ENCODE results near the gene NRP1.
"Not testable (repeated sequence)": the region's sequence is repeated elsewhere in the genome, so short reads cannot be mapped to it uniquely, and the experiment has no call there.

The NRP1 gene

DNA sequence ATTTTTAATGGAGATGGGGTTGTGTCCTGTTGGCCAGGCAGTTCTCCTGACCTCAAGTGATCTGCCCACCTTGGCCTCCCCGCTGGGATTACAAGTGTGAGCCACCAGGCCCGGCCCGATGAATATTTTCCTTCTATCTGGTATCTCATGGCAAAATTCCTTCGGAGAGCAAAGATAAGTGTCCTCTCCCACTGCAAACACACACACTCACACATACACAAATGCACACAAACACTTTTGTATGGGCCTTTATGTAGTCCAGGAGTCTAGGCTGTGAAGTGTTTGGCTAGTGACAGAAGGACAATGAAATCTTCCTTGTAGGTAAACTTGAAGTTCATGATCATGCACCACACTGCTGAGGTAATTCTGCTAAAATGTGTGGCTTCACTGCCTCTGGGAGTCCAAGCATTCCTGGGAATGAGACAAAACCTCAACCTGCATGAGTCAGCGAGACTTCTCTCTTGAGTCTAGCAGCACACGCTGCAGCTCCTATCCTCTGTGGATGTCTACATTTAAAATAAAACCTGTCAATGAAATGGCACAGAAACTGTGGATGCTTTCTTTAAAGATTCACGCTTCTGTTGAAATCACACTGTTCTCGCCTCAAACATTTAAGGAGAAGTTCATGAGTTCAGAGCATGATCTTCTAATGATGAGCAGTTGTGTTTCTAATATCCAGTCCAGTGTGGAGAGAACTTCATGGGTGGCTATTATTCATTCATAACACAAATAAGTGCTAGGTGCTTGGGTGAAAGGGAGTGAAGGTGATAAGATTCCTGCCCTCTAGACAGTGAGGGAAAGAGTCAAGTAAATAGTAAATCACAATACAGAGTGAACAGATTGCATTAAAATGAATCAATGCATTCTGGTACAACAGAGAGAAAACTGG lies 96.5 kb downstream of the NRP1 start:
- peak; percentile 95 for DNase-seq (ENCODE audit: low read depth)

GRCh38 chr10:33236916-33237315 lies 97.6 kb downstream of the NRP1 start:
- no peak for DNase-seq (ENCODE audit: low read depth)

DNA sequence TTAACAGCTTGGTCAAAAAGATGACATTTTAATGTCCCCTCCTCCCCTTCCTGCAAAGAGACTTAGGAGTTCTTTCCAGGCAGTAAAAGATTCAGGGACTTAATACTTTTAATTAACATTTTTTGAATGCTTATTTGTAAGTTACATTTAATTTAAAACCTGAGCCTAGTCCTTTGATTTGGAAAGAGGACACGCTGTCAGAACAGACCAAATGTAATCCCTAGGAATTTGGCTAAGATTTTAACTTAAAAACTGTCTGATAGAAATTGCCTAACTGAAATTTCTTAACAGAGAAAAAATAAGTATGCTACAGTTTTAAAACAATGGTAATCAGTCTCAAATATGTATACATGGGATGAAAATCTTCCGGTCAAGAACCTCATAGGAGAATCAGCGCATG lies 98.5 kb downstream of the NRP1 start:
- DNase-seq (ENCODE audit: low read depth), result no peak

DNA sequence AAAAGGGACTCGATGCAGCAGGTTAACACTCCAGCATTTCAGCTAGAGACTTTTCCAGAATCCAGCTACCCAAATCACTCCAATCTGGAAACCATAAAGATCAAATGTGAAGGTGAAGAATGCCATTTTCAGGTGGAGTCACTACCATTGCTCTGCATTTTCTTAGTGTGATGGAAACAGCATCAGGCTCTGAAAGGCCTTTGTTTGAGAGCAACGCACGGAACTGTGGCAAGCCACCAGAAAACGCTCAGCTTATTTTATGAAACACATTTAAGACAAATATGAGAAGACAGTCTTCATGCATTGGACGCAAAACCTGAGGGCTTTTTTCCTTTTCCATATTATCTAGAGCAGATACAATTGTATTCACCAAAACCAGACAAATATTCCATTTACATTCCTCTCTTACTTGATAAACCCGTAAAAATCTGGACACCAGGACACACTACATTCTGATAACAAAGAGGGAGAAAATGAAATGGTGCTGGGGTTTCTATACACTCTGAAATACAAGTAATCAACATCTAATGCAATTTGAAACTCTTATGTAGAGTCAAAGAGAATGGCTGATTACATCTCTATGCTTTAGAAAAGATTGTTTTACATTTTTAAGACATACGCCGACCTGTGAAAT lies 99.1 kb downstream of the NRP1 start:
- no peak for DNase-seq (ENCODE audit: low read depth)

DNA sequence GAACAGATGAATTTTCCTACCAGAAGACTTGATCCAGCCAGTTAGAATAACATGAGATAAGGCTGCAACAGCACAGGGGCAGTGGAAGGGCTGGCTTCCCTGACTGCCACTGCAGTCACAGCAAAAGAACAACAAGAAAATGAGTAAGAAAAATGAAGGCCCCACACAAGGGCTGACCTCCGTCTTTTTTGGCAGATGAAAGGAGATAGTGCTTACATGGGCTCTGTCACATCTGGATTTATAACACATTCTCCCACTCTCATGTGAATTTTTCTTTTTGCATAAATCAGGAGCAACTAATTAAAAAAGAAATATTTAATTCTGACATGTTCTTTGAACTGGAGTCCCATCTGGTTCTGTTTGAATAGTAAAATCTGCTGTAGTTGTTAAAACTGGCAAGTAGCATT lies 99.6 kb downstream of the NRP1 start:
- no peak for DNase-seq (ENCODE audit: low read depth)

- no peak for DNase-seq (ENCODE audit: low read depth)
These were observed 100.8 kb downstream of the NRP1 start for GRCh38 chr10:33233635-33234034.

GRCh38 chr10:33233221-33233620 lies 101.2 kb downstream of the NRP1 start:
- no peak for DNase-seq (ENCODE audit: low read depth)

DNA sequence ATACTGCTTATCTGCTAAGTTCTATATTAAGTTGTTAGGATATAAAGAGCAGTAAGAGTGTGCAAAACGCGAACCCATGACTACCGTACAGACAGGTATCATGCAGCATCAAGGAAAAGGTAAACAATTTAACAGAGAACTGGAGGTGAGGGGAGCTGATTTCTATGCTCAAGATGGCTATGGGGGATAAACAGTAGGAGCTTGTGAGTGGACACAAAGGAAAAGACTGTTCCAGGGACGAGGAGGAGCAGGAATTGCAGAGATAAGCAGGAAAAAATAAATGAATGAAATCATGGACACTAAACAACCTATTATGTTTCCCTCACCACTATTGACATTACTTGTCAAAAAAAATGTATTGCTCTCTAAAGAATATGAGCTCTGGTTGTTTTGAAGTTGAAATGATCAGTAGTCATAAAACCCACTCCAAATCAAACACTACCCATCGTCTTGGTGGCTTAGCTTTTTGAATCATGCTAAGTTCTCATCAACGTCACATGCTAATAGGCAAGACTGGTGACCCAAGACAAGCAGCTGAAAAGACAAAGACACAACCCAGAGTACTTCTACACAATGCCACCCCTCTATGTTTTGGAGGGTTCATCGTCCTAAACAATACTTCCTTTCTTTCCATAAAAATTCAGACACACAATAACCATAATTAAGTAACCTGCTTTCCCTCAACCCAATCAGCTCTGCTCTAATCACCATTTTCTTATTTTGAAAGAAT lies 102.7 kb downstream of the NRP1 start:
- DNase-seq (ENCODE audit: low read depth), result no peak

- DNase-seq (ENCODE audit: low read depth), result no peak
These were observed 104.6 kb downstream of the NRP1 start for GRCh38 chr10:33229949-33230267.

DNA sequence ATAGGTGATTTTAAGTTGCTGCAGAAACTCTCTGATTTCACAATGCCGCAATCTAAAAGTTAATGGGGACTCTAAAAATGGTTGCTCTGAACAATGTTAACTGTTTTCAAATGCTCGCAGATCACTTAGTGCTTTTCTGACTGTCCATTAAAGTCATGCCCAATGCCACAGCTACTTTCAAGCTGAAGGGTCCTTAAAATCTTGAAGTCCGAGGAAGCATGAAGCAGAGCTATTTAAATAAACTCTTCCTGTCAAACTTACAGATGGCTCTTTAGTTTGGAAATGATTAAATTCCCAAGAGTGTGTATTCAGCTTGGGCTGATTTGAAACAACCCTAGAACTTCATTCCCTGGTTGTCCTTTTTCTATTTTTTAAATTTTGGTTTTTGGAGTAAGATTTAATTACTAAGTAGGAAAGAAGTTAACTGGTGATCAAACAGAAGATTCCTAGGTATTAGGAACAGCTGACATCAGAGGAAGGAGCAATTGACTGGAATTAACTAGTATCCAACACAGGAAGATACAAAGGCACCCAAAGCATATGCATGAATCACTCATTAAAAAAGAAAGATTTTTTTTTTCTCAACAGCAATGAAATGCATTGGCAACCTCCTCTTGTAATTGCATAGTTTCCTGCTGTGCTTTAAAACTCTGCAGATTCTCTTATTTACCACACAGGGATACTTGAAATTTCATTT lies 105.1 kb downstream of the NRP1 start:
- no peak for DNase-seq (ENCODE audit: low read depth)

GRCh38 chr10:33228426-33228825 lies 106.0 kb downstream of the NRP1 start:
- no peak for DNase-seq (ENCODE audit: low read depth)

DNA sequence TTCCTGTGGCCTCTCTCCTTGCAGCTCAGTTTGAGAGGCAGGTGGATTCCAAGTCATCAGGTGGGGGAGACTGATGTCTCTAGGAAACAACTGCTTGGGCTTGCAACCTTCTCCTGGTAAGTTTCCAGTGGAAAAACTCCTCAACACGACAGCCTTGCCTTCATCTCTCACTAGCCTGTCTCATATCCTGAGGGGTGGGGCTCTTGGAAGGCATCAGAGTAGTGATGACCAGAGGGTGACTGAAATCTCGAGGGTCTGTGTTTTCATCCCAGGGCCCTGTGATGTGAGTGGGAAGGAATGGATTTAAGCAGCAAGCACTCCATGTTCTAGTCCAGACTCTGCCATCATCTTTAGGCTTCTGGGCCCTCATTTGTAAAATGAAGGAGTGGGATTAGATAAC lies 107.0 kb downstream of the NRP1 start:
- DNase-seq (ENCODE audit: low read depth), result no peak

DNA sequence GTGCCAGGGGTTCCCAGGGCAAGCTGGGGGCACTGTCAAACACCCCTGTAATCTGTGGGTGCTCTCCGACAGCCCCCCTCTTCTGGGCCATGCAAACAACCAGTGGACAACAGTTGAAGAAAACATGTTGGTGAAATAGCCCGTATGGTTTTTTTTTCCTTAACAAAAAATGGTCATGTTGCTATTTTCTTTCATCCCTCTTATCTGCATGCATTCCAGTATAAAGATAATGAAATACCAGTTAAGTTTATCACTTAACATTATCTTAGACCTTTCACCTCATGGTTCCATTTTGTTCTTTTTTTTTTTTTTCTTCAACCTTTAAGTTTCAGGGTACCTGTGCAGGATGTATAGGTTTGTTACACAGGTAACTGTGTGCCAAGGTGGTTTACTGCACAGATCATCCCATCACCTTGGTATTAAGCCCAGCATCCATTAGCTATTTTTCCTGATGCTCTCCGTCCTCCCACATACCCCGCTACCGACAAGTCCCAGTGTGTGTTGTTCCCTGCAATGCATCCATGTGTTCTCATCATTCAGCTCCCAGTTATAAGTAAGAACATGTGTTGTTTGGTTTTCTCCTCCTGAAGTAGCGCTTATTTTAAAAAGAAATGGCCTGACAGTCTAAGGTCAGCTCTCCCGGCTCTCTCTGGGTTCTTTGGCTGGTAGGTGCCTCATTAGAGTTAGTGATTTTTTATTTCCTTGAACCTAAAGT lies 110.1 kb downstream of the NRP1 start:
- no peak for DNase-seq (ENCODE audit: low read depth)

- DNase-seq (ENCODE audit: low read depth), result no peak
These were observed 111.0 kb downstream of the NRP1 start for GRCh38 chr10:33223326-33224000.

DNA sequence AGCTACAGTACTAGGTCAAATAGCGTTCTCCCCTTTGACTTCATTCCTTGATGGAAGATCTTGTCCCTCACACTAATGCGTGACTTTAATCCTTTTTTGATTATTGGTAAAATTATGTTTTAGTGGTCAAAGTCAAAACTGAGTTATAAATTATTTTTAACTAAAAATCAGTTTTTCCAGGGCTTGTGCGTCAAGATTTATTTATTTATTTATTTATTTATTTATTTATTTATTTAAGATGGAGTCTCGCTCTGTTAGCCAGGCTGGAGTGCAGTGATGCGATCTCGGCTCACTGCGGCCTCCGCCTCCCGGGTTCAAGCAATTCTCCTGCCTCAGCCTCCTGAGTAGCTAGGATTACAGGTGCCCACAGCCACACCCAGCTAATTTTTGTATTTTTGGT lies 112.2 kb downstream of the NRP1 start:
- not testable (repeated sequence) for DNase-seq (ENCODE audit: low read depth)

- no peak for DNase-seq (ENCODE audit: low read depth)
These were observed 116.6 kb downstream of the NRP1 start for GRCh38 chr10:33217854-33218253.

DNA sequence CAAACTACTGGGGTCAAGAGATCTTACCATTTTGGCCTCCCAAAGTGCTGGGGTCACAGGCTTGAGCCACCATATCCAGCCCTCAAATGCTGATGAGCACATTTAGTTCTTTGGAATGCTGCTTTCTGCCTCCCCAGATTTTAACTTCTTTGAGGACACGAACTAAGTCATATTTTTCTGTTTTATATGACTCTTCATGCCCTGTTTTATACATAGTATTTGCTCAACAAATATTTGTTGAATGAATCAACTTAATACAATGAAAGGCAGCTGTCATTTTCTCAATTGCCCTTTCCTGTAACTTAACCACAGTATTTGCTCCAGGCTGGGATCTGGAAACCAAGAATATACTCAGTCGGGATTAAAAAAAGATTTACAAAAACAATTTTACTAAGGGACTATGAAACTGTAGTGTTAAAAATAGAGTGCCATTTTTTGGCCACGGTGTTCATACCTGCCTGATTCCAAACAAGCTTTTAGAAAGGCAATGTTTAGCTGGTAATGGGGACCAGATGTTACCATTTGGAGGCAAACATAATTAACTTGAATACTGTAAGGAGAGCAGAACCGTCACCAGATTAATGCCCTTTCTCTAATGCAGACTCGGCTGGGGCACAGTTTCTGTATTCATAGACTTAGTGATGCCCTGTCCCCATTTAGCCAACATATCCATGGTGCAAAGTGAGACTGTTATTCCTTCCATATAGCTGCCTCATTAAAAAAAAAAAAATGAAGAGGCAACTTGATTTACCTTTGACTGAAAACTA lies 117.6 kb downstream of the NRP1 start:
- DNase-seq (ENCODE audit: low read depth), result no peak

GRCh38 chr10:33215635-33216034 lies 118.8 kb downstream of the NRP1 start:
- no peak for DNase-seq (ENCODE audit: low read depth)

- DNase-seq (ENCODE audit: low read depth), result no peak
These were observed 119.3 kb downstream of the NRP1 start for GRCh38 chr10:33215154-33215553.

DNA sequence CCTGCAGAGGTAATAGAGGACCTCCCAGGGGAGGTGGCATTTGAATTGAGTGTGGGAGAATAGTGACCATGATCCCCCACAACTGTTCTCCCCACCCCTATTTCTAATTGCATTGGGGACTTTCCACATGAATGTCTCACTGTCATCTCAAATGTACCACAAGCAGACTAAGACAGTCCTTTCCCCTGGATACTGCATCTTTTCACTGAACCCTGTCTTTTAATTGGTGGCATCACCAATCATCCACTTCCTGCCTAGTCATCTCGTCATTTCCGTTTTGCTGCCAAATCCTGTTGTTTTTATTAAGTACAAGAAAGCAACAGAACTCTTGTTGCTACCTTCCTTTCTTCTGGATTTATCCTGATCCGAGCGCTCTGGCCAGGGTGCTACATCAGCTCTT lies 120.3 kb downstream of the NRP1 start:
- DNase-seq (ENCODE audit: low read depth), result no peak

Data from GM04503 (cell line).